Choroid plexus epithelial cell (primary cell): ENCODE data around the gene ATN1.

Experiments
- DNase-seq: peaks from one replicate; pipeline ENCODE4 v3.0.0-alpha.2; 2010; ENCODE audit warnings: low read depth
- H3K4me3 ChIP-seq: 2 replicates; pipeline ENCODE4 v1.5.1; 2011; ENCODE audit warnings: low read depth, mild to moderate bottlenecking, control low read depth, low read length, moderate library complexity
- TF ChIP-seq, protein P1 (sequence below): conservative IDR thresholded peaks from 2 replicates; pipeline ENCODE4 v1.5.1; 2011; ENCODE audit warnings: low read depth, mild to moderate bottlenecking, control low read depth, inconsistent platforms, low read length, moderate library complexity

ATN1 gene

DNA sequence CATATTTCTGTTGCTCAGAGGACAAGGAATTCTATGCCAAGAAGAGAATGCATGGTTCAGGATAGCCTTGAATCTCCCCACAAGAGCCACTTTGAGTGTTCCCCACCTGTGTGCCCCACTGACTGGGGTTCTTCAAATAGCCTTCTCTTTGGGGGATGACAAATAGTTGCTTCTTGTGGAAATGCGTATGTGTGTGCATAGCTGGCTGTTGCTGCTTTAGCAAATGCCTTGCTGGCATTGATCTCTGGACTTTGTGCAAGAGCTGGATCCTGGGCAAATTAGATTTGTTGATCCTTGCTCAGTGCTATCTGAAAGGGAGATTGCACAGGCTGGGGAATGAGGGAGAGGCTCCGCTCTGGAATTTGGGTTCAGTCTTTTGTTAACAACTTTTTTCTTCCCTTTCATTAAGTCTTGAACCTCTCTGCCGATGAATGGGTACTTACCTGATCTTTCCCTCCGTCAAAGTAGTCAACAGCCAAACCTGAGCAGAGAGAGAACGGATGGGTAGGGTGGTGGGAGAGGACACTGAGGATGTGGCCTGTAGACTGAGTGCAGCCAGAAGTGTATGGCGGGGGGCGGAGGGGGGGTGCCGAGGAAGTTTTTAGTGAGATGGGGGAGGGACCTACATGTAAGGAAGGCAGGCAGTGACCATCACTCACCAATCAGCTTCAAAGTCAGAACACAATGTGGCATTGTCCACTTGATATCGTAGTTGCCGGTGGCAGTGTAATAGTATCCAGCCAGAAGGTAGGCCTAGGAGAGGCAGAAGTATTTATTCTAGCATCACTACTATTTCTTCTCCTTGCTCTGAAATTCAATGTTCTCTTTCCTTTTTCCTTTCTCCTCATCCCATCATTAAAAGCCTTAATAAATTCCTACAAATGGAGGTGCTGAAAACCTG is 53.6 kb downstream of the ATN1 start:
- no peak overlapping the region for H3K4me3 ChIP-seq
- DNase-seq: no peak
- TF ChIP-seq, protein P1, sequence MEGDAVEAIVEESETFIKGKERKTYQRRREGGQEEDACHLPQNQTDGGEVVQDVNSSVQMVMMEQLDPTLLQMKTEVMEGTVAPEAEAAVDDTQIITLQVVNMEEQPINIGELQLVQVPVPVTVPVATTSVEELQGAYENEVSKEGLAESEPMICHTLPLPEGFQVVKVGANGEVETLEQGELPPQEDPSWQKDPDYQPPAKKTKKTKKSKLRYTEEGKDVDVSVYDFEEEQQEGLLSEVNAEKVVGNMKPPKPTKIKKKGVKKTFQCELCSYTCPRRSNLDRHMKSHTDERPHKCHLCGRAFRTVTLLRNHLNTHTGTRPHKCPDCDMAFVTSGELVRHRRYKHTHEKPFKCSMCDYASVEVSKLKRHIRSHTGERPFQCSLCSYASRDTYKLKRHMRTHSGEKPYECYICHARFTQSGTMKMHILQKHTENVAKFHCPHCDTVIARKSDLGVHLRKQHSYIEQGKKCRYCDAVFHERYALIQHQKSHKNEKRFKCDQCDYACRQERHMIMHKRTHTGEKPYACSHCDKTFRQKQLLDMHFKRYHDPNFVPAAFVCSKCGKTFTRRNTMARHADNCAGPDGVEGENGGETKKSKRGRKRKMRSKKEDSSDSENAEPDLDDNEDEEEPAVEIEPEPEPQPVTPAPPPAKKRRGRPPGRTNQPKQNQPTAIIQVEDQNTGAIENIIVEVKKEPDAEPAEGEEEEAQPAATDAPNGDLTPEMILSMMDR: no peak

DNA sequence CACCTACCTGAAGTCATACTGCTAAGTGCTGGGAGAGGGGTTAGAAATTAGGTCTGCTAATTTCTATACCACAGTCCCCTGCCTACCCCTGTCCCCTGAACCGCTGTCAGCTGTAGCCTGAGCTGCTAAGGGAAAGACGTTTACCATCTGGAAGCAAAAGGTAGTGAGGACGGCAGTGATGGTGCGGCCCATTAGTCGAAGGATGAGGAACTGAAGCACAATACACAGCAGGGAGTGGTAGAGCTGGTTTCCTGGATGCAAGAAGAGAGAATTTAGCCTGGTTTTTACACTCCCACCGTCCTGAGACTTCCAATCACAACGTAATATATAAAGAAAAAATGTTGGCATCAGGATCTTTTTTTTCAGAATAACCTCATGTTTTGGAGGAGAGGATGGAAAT is 54.8 kb downstream of the ATN1 start:
- TF ChIP-seq, protein P1: no peak

DNA sequence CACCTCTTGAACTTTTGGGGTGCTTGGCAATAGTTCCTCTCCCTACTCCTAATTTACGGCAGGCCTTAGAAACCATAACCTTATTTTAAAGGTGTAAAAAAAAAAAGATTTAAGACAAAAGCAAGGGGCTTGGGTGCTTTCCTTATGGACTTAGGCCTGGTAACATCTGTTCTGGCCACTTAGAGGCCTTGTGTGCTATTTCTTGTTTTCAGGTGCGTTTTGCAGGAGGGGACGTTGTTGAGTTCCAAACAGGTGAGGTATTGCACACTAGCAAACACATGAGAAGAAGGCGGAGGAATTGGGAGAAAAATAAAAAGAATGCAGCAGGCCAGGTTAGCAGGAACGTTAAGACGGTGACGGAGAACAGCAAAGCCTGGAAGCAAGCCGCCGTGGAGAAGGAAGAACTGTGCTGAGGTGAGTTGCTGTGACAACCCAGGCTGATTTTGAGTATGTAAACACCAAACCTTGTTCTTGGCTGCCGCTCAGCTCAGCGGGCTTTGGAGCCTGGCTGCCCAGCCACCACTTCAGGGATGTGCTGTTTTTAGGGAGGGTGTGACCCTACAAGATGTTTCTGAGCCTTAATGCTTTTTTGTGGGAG is 60.3 kb downstream of the ATN1 start:
- no peak for DNase-seq
- TF ChIP-seq, protein P1: no peak

More for the DNA sequence above, 54.8 kb downstream of the ATN1 start:
- no peak overlapping the region for H3K4me3 ChIP-seq
- no peak for DNase-seq

More for the DNA sequence above, 60.3 kb downstream of the ATN1 start:
- H3K4me3 ChIP-seq: no peak overlapping the region
